OCI-LY7 (cell line): Measurements from ENCODE around the gene POU6F2. TPM values are rescaled to one million over a fixed set of nuclear protein-coding genes. Genes with fewer than 3 reads are reported as not detected.

ENCODE experiments used
- BruUV-seq: library from RNA; stranded (reverse); fragments of 400-500 nt; replicated peaks from 2 replicates; lab custom pipeline; 2021; lab: Mats Ljungman, UMichigan
- CTCF ChIA-PET: fragments of 300-600 bp; sonication (Branson Sonifier 250); formaldehyde crosslinking; loops from one replicate; lab custom pipeline; 2022; ENCODE audit warnings: antibody characterized with exemption; ENCODE audit not compliant: unreplicated experiment; lab: Charles Lee
- POLR2A ChIA-PET: fragments of 300-600 bp; sonication (Branson Sonifier 250); formaldehyde crosslinking; loops from one replicate; lab custom pipeline; 2022; ENCODE audit warnings: antibody characterized with exemption; lab: Charles Lee
- DNase-seq: peaks from one replicate; pipeline ENCODE4 v3.0.0-alpha.2; 2015; ENCODE audit warnings: low spot score
- H2AFZ ChIP-seq: fragments of 200-600 bp; sonication (generic), shearing (Covaris generic); 2 replicates; pipeline ENCODE4 v1.6.1; 2014; ENCODE audit warnings: mild to moderate bottlenecking, antibody characterized with exemption, low read length, moderate library complexity
- H3K27ac ChIP-seq: fragments of 200-600 bp; sonication (generic); 2 replicates; pipeline ENCODE4 v1.5.1; 2014; ENCODE audit warnings: mixed run types, low read depth, mild to moderate bottlenecking, moderate library complexity, low read length, inconsistent platforms; ENCODE audit not compliant: poor library complexity, severe bottlenecking
- H3K36me3 ChIP-seq: fragments of 200-600 bp; sonication (generic); 2 replicates; pipeline ENCODE4 v1.6.1; 2014; ENCODE audit warnings: mild to moderate bottlenecking, antibody characterized with exemption, low read length, moderate library complexity, mixed read lengths; ENCODE audit not compliant: insufficient read depth
- H3K4me1 ChIP-seq: fragments of 200-600 bp; sonication (generic); 2 replicates; pipeline ENCODE4 v1.5.1; 2014; ENCODE audit warnings: mild to moderate bottlenecking, low read length; ENCODE audit not compliant: insufficient read depth, poor library complexity, severe bottlenecking
- H3K4me2 ChIP-seq: fragments of 200-600 bp; sonication (generic); 2 replicates; pipeline ENCODE4 v1.6.1; 2014; ENCODE audit warnings: mild to moderate bottlenecking, low read length
- H3K4me3 ChIP-seq: fragments of 200-600 bp; sonication (generic); 2 replicates; pipeline ENCODE4 v1.5.1; 2014; ENCODE audit warnings: mild to moderate bottlenecking, low read depth, low read length; ENCODE audit not compliant: poor library complexity, severe bottlenecking
- H3K79me2 ChIP-seq: fragments of 200-600 bp; sonication (generic); 2 replicates; pipeline ENCODE4 v1.6.1; 2016; ENCODE audit warnings: low read depth, mild to moderate bottlenecking, low read length, moderate library complexity, mixed read lengths; ENCODE audit not compliant: insufficient read depth
- H3K9me2 ChIP-seq: fragments of 200-600 bp; sonication (generic); 2 replicates; pipeline ENCODE4 v1.6.1; 2016; ENCODE audit warnings: mild to moderate bottlenecking, low read length, mixed read lengths; ENCODE audit not compliant: insufficient read depth
- H3K9me3 ChIP-seq: fragments of 200-600 bp; sonication (generic); 2 replicates; pipeline ENCODE4 v1.6.1; 2014; ENCODE audit warnings: mild to moderate bottlenecking, mixed run types, low read length, mixed read lengths
- H4K20me1 ChIP-seq: fragments of 200-600 bp; sonication (generic); 2 replicates; pipeline ENCODE4 v1.6.1; 2014; ENCODE audit warnings: mild to moderate bottlenecking, antibody characterized with exemption, low read length, moderate library complexity, mixed read lengths; ENCODE audit not compliant: insufficient read depth
- CTCF ChIP-seq: fragments of 200-600 bp; sonication (generic); conservative IDR thresholded peaks from 2 replicates; pipeline ENCODE4 v1.5.1; 2014; ENCODE audit warnings: mild to moderate bottlenecking, antibody characterized with exemption, low read length, moderate library complexity, mixed read lengths
- EZH2phosphoT487 ChIP-seq: fragments of 200-600 bp; sonication (generic); IDR thresholded peaks from 2 replicates; pipeline ENCODE4 v1.6.1; 2018; ENCODE audit warnings: low read depth, borderline replicate concordance, mild to moderate bottlenecking, mixed run types, antibody characterized with exemption, low read length, moderate library complexity, mixed read lengths
- intact Hi-C: fragments of 100-400 bp; cut with micrococcal nuclease; formaldehyde crosslinking; loops from one replicate; pipeline ENCODE4 v1.10.0; 2022; ENCODE audit not compliant: unreplicated experiment
- total RNA-seq, 2 experiments: library from RNA; depleted of rRNA in 1 of 2; stranded (reverse); fragments of >200 nt in 1 of 2; shearing (Covaris generic) in 1 of 2; gene quantifications; 2 replicates each; pipeline ENCODE4 v1.2.3, GENCODE V29; 2014 to 2022

The POU6F2 gene
- total RNA-seq, 2 experiments from 2014 or later = 0.40 TPM; not detected in 1

GRCh38 chr7:39430441-39430840 lies 452.7 kb downstream of the POU6F2 start:
- no peak overlapping the region for H3K4me3 ChIP-seq
- no peak overlapping the region for H3K4me2 ChIP-seq
- H3K27ac ChIP-seq = no peak overlapping the region
- intact Hi-C loops = no loop called here
- POLR2A ChIA-PET = no interaction called here
- H3K9me3 ChIP-seq = no peaks in the 10 kb centered on the region
- DNase-seq = no peak
- TF ChIP-seq CTCF = no peak
- no peak for TF ChIP-seq EZH2phosphoT487
- no TSS peak for BruUV-seq
- no peaks in the 10 kb centered on the region for H3K79me2 ChIP-seq
- H3K9me2 ChIP-seq = no peaks in the 10 kb centered on the region
- no peaks in the 10 kb centered on the region for H3K4me1 ChIP-seq
- H3K36me3 ChIP-seq = no peaks in the 10 kb centered on the region
- no peaks in the 10 kb centered on the region; the same call in 1 of the 2 replicates for H4K20me1 ChIP-seq
- CTCF ChIA-PET = no interaction called here
- H2AFZ ChIP-seq = no peak overlapping the region

- POLR2A ChIA-PET = interaction anchor here (0.5 to 0.6 kb wide), 2 partner anchors 185 to 480 kb away, joined by 3 read pairs; no protein-coding TSS in a partner anchor
- H3K4me1 ChIP-seq = no peaks in the 10 kb centered on the region
- H3K9me2 ChIP-seq = no peaks in the 10 kb centered on the region
- no peak overlapping the region for H2AFZ ChIP-seq
- BruUV-seq = no TSS peak
- CTCF ChIA-PET = no interaction called here
- no peak overlapping the region for H3K4me2 ChIP-seq
- no peaks in the 10 kb centered on the region for H3K9me3 ChIP-seq
- no peaks in the 10 kb centered on the region; the same call in 1 of the 2 replicates for H4K20me1 ChIP-seq
- H3K4me3 ChIP-seq = no peak overlapping the region
- H3K27ac ChIP-seq = no peak overlapping the region
- TF ChIP-seq CTCF (no peak), EZH2phosphoT487 (no peak)
- no peak for DNase-seq
- no peaks in the 10 kb centered on the region for H3K79me2 ChIP-seq
- intact Hi-C loops = no loop called here
- H3K36me3 ChIP-seq = no peaks in the 10 kb centered on the region
Observed at GRCh38 chr7:39430909-39431641, 453.4 kb downstream of the POU6F2 start.

GRCh38 chr7:39432368-39432767 lies 454.7 kb downstream of the POU6F2 start:
- no peak for DNase-seq
- Histone ChIP-seq H3K27ac (no peak overlapping the region), H3K4me1 (no peaks in the 10 kb centered on the region), H3K36me3 (no peaks in the 10 kb centered on the region), H3K9me2 (no peaks in the 10 kb centered on the region), H2AFZ (no peak overlapping the region), H3K9me3 (no peaks in the 10 kb centered on the region), H4K20me1 (no peaks in the 10 kb centered on the region), H3K79me2 (no peaks in the 10 kb centered on the region), H3K4me3 (no peak overlapping the region), H3K4me2 (no peak overlapping the region)
- POLR2A ChIA-PET = interaction anchor here (0.6 to 1.5 kb wide), 2 partner anchors 13 to 30 kb away, joined by 3 read pairs; no protein-coding TSS in a partner anchor
- CTCF ChIA-PET = no interaction called here
- intact Hi-C loops = no loop called here
- no TSS peak for BruUV-seq
- TF ChIP-seq CTCF (no peak), EZH2phosphoT487 (no peak)
